Activated CD4-positive, CD25-positive, alpha-beta regulatory T cell (primary cell): ENCODE results near the gene MRPL20.
"Not testable (repeated sequence)": the region's sequence is repeated elsewhere in the genome, so short reads cannot be mapped to it uniquely, and the experiment has no call there.

Experiments
- DNase-seq, 4 experiments: peaks; one replicate each; lab custom pipeline; 2025; lab: John Stamatoyannopoulos, UW

The MRPL20 gene

GRCh38 chr1:1406821-1407635 is at the start of gene MRPL20:
TSS of gene MRPL20 (minus strand) at chr1:1407293. CDS start at chr1:1407217, 76 bp downstream.
- peak; percentile 91 to 94 (median 92) for DNase-seq

GRCh38 chr1:1456683-1457255 is 49.7 kb upstream of the MRPL20 start:
- not testable (repeated sequence) for DNase-seq

GRCh38 chr1:1455934-1456333 is 48.8 kb upstream of the MRPL20 start:
- not testable (repeated sequence) for DNase-seq

GRCh38 chr1:1455366-1455884 is 48.3 kb upstream of the MRPL20 start:
- DNase-seq, result no peak

- not testable (repeated sequence) for DNase-seq
These were observed 47.4 kb upstream of the MRPL20 start for GRCh38 chr1:1454286-1455056.

GRCh38 chr1:1452882-1453281 is 45.8 kb upstream of the MRPL20 start:
- DNase-seq, result no peak

- not testable (repeated sequence) for DNase-seq
These were observed 45.3 kb upstream of the MRPL20 start for GRCh38 chr1:1452365-1452739.

GRCh38 chr1:1451696-1452364 is 44.7 kb upstream of the MRPL20 start:
- DNase-seq, result no peak

- not testable (repeated sequence) for DNase-seq
These were observed 43.5 kb upstream of the MRPL20 start for GRCh38 chr1:1450616-1451015.

- DNase-seq, result no peak
These were observed 42.1 kb upstream of the MRPL20 start, which contains the start of gene ATAD3C for GRCh38 chr1:1449099-1449739. TSS of gene ATAD3C (plus strand) at chr1:1449689. CDS start at chr1:1450684, 995 bp downstream.

GRCh38 chr1:1446631-1447030 is 39.5 kb upstream of the MRPL20 start:
- not testable (repeated sequence) for DNase-seq

GRCh38 chr1:1442069-1442770 is 35.1 kb upstream of the MRPL20 start:
- no peak for DNase-seq

GRCh38 chr1:1441002-1441888 is 34.2 kb upstream of the MRPL20 start:
- DNase-seq, result peak; percentile 25 to 47 (median 36)

- DNase-seq, result no peak
These were observed 33.3 kb upstream of the MRPL20 start for GRCh38 chr1:1440262-1441001.

- DNase-seq, result no peak
These were observed 32.6 kb upstream of the MRPL20 start for GRCh38 chr1:1439546-1440261.

- DNase-seq, result no peak
These were observed 31.7 kb upstream of the MRPL20 start for GRCh38 chr1:1438531-1439381.

GRCh38 chr1:1437904-1438376 is 30.8 kb upstream of the MRPL20 start:
- no peak for DNase-seq
